CD14-positive monocyte (primary cell): ENCODE results near the gene KMT2E. TPM values are rescaled to one million over a fixed set of nuclear protein-coding genes. Genes with fewer than 3 reads are reported as not detected.

ENCODE experiments used
- DNase-seq, 3 donors: peaks; one replicate each; pipeline ENCODE4 v3.0.0-alpha.2; 2011 to 2022
- H2AFZ ChIP-seq: 2 replicates; pipeline ENCODE4 v1.6.0; 2012; ENCODE audit warnings: mild to moderate bottlenecking, low read depth, low read length, inconsistent platforms; ENCODE audit not compliant: insufficient read depth, poor library complexity, severe bottlenecking
- H3K27ac ChIP-seq, 2 donors: 1 replicate in 1 of 2; 2 replicates in 1 of 2; pipeline ENCODE4 v1.5.1; 2012 to 2013; ENCODE audit warnings: low read length in 2 of 2, control low read depth in 1 of 2, inconsistent platforms in 1 of 2, low read depth in 1 of 2, mild to moderate bottlenecking in 1 of 2
- H3K27me3 ChIP-seq, 2 donors: one replicate each; pipeline versions ENCODE4 v1.6.0 to v1.6.1; 2011 to 2013; ENCODE audit warnings: low read length in 2 of 2; ENCODE audit not compliant: control insufficient read depth in 2 of 2, insufficient read depth in 2 of 2
- H3K36me3 ChIP-seq, 2 donors: replicated peaks in 1 of 2; 1 replicate in 1 of 2; 2 replicates in 1 of 2; pipeline versions ENCODE4 v1.5.1 to v1.6.1; 2012 to 2013; ENCODE audit warnings: low read length in 2 of 2, control low read depth in 1 of 2, inconsistent platforms in 1 of 2, mild to moderate bottlenecking in 1 of 2; ENCODE audit not compliant: insufficient read depth in 2 of 2, control insufficient read depth in 1 of 2
- H3K4me1 ChIP-seq, 2 donors: 1 replicate in 1 of 2; 2 replicates in 1 of 2; pipeline versions ENCODE4 v1.5.1 to v1.6.1; 2012 to 2013; ENCODE audit warnings: low read length in 2 of 2, control low read depth in 1 of 2, inconsistent platforms in 1 of 2, mild to moderate bottlenecking in 1 of 2, moderate library complexity in 1 of 2; ENCODE audit not compliant: insufficient read depth in 2 of 2, control insufficient read depth in 1 of 2
- H3K4me2 ChIP-seq: replicated peaks from 2 replicates; pipeline ENCODE3; 2012; ENCODE audit warnings: low read length, moderate library complexity, mild to moderate bottlenecking; ENCODE audit not compliant: poor library complexity, severe bottlenecking; ENCODE audit errors: extremely low read depth
- H3K4me3 ChIP-seq, 3 experiments: fragments of 200-600 bp in 1 of 3; sonication (generic) in 1 of 3; replicated peaks in 1 of 3; 1 replicate in 2 of 3; 2 replicates in 1 of 3; pipeline ENCODE4 v1.5.1; 2011 to 2013; ENCODE audit warnings: low read length in 3 of 3, mild to moderate bottlenecking in 3 of 3, control low read depth in 2 of 3, low read depth in 2 of 3, inconsistent platforms in 1 of 3, moderate library complexity in 1 of 3
- H3K79me2 ChIP-seq: 2 replicates; pipeline ENCODE4 v1.6.0; 2012; ENCODE audit warnings: mild to moderate bottlenecking, control low read depth, inconsistent platforms, low read length, moderate library complexity; ENCODE audit not compliant: insufficient read depth
- H3K9ac ChIP-seq: 2 replicates; pipeline ENCODE4 v1.6.0; 2017; ENCODE audit warnings: low read length, mild to moderate bottlenecking; ENCODE audit not compliant: insufficient read depth, poor library complexity, severe bottlenecking
- H3K9me3 ChIP-seq, 2 donors: replicated peaks in 1 of 2; 1 replicate in 1 of 2; 2 replicates in 1 of 2; pipeline versions ENCODE4 v1.5.1 to v1.6.1; 2012 to 2013; ENCODE audit warnings: low read length in 2 of 2, control low read depth in 1 of 2; ENCODE audit not compliant: control insufficient read depth in 1 of 2, insufficient read depth in 1 of 2
- H4K20me1 ChIP-seq: 2 replicates; pipeline ENCODE4 v1.6.0; 2012; ENCODE audit warnings: mild to moderate bottlenecking, low read length, control low read depth, moderate library complexity; ENCODE audit not compliant: insufficient read depth
- H3K27ac Mint-ChIP-seq, 7 donors: one replicate each; pipeline ENCODE4 v1.8.0; 2020; ENCODE audit warnings: mild to moderate bottlenecking in 7 of 7, mixed read lengths in 7 of 7, moderate library complexity in 6 of 7, inconsistent platforms in 2 of 7
- H3K27me3 Mint-ChIP-seq, 3 donors: one replicate each; pipeline ENCODE4 v1.8.0; 2021 to 2022; ENCODE audit warnings: low read depth in 3 of 3, mild to moderate bottlenecking in 3 of 3, mixed read lengths in 3 of 3, moderate library complexity in 3 of 3, inconsistent platforms in 1 of 3
- H3K36me3 Mint-ChIP-seq, 2 donors: one replicate each; pipeline ENCODE4 v1.8.0; 2020; ENCODE audit warnings: mixed read lengths in 2 of 2, inconsistent platforms in 1 of 2, mild to moderate bottlenecking in 1 of 2
- H3K4me1 Mint-ChIP-seq: one replicate; pipeline ENCODE4 v1.8.0; 2020; ENCODE audit warnings: mild to moderate bottlenecking, mixed read lengths
- H3K4me3 Mint-ChIP-seq, 2 donors: one replicate each; pipeline ENCODE4 v1.8.0; 2020; ENCODE audit warnings: mild to moderate bottlenecking in 2 of 2, mixed read lengths in 2 of 2, moderate library complexity in 1 of 2
- H3K9me3 Mint-ChIP-seq, 7 donors: one replicate each; pipeline ENCODE4 v1.8.0; 2020 to 2022; ENCODE audit warnings: mixed read lengths in 7 of 7, mild to moderate bottlenecking in 6 of 7, moderate library complexity in 6 of 7, inconsistent platforms in 2 of 7
- CTCF ChIP-seq: fragments of 200-600 bp; IDR thresholded peaks from one replicate; pipeline ENCODE4 v1.8.0; 2022; ENCODE audit warnings: antibody characterized with exemption, mild to moderate bottlenecking
- WGBS: methylation state at CpG from one replicate; pipeline ENCODE4 v1.1.5; 2013; ENCODE audit warnings: missing lambda C conversion rate; ENCODE audit not compliant: insufficient coverage; 5-methylcytosine and 5-hydroxymethylcytosine counted together
- intact Hi-C, 2 donors: fragments of 100-400 bp; cut with micrococcal nuclease; formaldehyde crosslinking; loops; one replicate each; pipeline versions ENCODE4 v1.15.0 to v1.15.1; 2023
- polyA plus RNA-seq, 3 donors: library from polyadenylated mRNA; depleted of rRNA in 1 of 3; unstranded in 2 of 3; stranded (reverse) in 1 of 3; fragments of 300-500 nt in 2 of 3; fragments of >200 nt in 1 of 3; fragmentation: Illumina TruSeq in 2 of 3; gene quantifications; 1 replicate in 2 of 3; 2 replicates in 1 of 3; pipeline ENCODE4 v1.2.3, GENCODE V29; 2012 to 2021

The KMT2E gene
- polyA plus RNA-seq, 3 donors: 21.5 to 58.0 (median 33.1) TPM

GRCh38 chr7:105107458-105107857, 93.5 kb downstream of the KMT2E start:
- H2AFZ ChIP-seq: no peak overlapping the region
- no peak overlapping the region for H3K27ac Mint-ChIP-seq

More at GRCh38 chr7:105107458-105107857, 93.5 kb downstream of the KMT2E start:
- Histone ChIP-seq H3K36me3 (peaks cover 96 to 100% of the 10 kb centered on the region in 2 donors), H3K4me1 (no peaks in the 10 kb centered on the region), H3K9ac (no peak overlapping the region), H3K9me3 (no peaks in the 10 kb centered on the region), H3K27ac (peak overlapping the region in 1 of 2 donors; percentile 23), H3K27me3 (no peaks in the 10 kb centered on the region), H3K4me2 (no peak overlapping the region), H4K20me1 (peaks cover 95% of the 10 kb centered on the region), H3K4me3 (no peak overlapping the region), H3K79me2 (peaks cover 12% of the 10 kb centered on the region)
- Mint-ChIP-seq H3K4me1 (no peaks in the 10 kb centered on the region), H3K27me3 (peaks cover 0 to 2% (median 0%) of the 10 kb centered on the region in 3 donors), H3K9me3 (no peaks in the 10 kb centered on the region), H3K36me3 (peaks cover 81 to 92% of the 10 kb centered on the region in 2 donors), H3K4me3 (no peak overlapping the region)
- DNase-seq: no peak
- intact Hi-C loops: no loop called here
- no peak for TF ChIP-seq CTCF
- 98% methylated on average over 7 of the region's 9 CpGs for WGBS
